Muscle of back (tissue), 13 donors: ENCODE measurements around the gene FAHD1. TPM values are rescaled to one million over a fixed set of nuclear protein-coding genes. Genes with fewer than 3 reads are reported as not detected.
A peak's percentile ranks its signal among the peaks of the same experiment; 100 is the strongest.

Source experiments
- DNase-seq, 3 donors: peaks; one replicate each; pipeline versions ENCODE4 v3.0.0 to v3.0.0-alpha.2; 2013
- long read RNA-seq, 9 donors: transcript quantifications; one replicate each; lab custom pipeline, GENCODE V29; 2026
- polyA plus RNA-seq, 10 donors: library from polyadenylated mRNA; unstranded; fragments of 120-200 nt; gene quantifications; one replicate each; pipeline ENCODE4 v1.2.1, GENCODE V29; 2013; ENCODE audit not compliant: insufficient read length in 10 of 10

FAHD1 gene
- polyA plus RNA-seq: 10 to 100 TPM; 14.5 to 25.5 (median 18.7) TPM
- long read RNA-seq, donor 1, transcript FAHD1-203 (1 exons, 1,974 nt): major isoform, 9 of 9 reads
- long read RNA-seq, donor 1, partial matches to known transcripts: 0 of 9 reads
- long read RNA-seq, donor 1, other reads (novel, unspliced or antisense): 0 of 9 reads
- long read RNA-seq, donor 2, transcript FAHD1-203 (1 exons, 1,974 nt): major isoform, 19 of 20 reads
- long read RNA-seq, donor 2, partial matches to known transcripts: 0 of 20 reads
- long read RNA-seq, donor 2, other reads (novel, unspliced or antisense): 0 of 20 reads
- long read RNA-seq, donor 3: 0 reads
- long read RNA-seq, donor 4, transcript FAHD1-203 (1 exons, 1,974 nt): major isoform, 17 of 18 reads
- long read RNA-seq, donor 4, partial matches to known transcripts: 0 of 18 reads
- long read RNA-seq, donor 4, other reads (novel, unspliced or antisense): 0 of 18 reads
- long read RNA-seq, donor 5, transcript FAHD1-203 (1 exons, 1,974 nt): major isoform, 29 of 29 reads
- long read RNA-seq, donor 5, partial matches to known transcripts: 0 of 29 reads
- long read RNA-seq, donor 5, other reads (novel, unspliced or antisense): 0 of 29 reads
- long read RNA-seq, donor 6, transcript FAHD1-203 (1 exons, 1,974 nt): major isoform, 22 of 23 reads
- long read RNA-seq, donor 6, partial matches to known transcripts: 0 of 23 reads
- long read RNA-seq, donor 6, other reads (novel, unspliced or antisense): 0 of 23 reads
- long read RNA-seq, donor 7, transcript FAHD1-203 (1 exons, 1,974 nt): major isoform, 12 of 12 reads
- long read RNA-seq, donor 7, partial matches to known transcripts: 0 of 12 reads
- long read RNA-seq, donor 7, other reads (novel, unspliced or antisense): 0 of 12 reads
- long read RNA-seq, donor 8, transcript FAHD1-203 (1 exons, 1,974 nt): major isoform, 17 of 31 reads
- long read RNA-seq, donor 8, partial matches to known transcripts: 5 of 31 reads
- long read RNA-seq, donor 8, other reads (novel, unspliced or antisense): 9 of 31 reads
- long read RNA-seq, donor 9, partial matches to known transcripts: 0 of 2 reads
- long read RNA-seq, donor 9, other reads (novel, unspliced or antisense): 0 of 2 reads

DNA sequence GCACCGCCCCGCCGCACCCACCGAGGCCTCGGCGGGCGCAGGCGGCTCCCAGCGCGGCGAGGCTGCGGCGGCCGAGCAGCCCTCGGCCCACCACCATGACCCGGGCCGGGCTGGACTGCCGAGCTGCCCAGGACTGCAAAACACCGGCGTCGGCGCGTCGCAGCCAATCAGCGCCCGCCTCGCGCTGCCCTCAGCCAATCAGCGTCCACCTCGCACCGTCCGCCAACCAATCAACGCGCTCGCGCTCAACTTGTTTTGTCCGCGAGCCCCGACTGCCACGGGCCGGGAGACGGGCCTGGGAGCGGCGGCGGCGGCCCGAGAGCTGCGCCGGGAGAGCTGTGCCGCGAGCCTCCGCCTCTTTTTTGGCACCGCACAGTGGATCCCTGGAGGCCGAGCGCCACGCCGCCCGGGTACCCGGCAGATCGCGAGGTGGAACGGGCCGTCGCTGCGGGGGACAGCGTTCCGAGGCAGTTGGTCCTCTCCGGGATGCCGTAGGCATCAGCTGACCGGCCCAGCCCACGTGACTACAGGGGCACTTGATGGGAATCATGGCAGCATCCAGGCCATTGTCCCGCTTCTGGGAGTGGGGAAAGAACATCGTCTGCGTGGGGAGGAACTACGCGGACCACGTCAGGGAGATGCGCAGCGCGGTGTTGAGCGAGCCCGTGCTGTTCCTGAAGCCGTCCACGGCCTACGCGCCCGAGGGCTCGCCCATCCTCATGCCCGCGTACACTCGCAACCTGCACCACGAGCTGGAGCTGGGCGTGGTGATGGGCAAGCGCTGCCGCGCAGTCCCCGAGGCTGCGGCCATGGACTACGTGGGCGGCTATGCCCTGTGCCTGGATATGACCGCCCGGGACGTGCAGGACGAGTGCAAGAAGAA is at the start of gene FAHD1, which contains the start of gene HAGH:
TSS of gene FAHD1 (plus strand) at position 516 of the 883 bp plus-strand sequence. CDS start at position 549, 33 bp downstream.
TSS of gene HAGH (minus strand) at position 135 of the 883 bp plus-strand sequence. CDS start at position 97, 38 bp downstream.
- DNase-seq: peak; percentile 93 to 99 (median 97)

DNA sequence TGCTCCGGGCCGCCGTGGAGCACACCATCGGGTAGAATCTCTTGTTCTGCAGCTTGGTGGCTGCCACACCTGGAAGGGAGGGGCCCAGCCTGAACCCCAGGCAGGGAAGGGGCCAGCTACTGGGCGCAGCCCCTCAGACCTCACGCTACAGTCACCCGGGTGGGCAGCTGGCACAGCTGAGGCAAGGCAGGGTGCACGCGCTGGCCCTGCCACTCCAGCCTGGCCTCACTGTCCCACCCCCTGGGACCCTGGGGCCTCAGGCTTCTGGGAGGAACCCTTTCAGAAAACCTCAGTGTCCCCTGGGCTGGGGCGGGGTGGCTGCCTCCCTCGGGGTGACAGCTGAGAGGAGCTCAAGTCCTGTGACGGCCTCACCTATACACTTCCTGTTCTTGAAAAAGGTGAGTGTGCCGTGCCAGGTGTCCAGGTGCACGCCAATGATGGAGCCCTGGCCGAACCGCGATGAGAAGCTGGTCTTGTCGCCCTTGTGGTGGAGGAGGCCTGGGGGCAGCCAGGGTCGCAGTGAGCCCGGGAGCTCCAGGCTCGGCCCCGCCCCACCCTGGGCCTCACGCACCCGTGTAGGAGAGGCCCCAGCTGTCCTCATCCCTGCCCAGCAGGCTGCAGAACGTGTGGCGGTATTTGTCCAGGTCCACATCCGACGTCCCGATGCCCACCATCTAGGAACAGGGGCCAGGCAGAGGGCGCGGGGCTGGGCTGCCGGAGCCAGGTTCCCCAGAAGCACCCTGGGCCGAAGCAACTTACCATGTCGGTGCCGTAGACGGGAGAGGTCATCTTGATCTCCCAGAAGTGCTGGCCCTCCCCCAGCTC is 49.4 kb upstream of the FAHD1 start:
- no peak for DNase-seq

DNA sequence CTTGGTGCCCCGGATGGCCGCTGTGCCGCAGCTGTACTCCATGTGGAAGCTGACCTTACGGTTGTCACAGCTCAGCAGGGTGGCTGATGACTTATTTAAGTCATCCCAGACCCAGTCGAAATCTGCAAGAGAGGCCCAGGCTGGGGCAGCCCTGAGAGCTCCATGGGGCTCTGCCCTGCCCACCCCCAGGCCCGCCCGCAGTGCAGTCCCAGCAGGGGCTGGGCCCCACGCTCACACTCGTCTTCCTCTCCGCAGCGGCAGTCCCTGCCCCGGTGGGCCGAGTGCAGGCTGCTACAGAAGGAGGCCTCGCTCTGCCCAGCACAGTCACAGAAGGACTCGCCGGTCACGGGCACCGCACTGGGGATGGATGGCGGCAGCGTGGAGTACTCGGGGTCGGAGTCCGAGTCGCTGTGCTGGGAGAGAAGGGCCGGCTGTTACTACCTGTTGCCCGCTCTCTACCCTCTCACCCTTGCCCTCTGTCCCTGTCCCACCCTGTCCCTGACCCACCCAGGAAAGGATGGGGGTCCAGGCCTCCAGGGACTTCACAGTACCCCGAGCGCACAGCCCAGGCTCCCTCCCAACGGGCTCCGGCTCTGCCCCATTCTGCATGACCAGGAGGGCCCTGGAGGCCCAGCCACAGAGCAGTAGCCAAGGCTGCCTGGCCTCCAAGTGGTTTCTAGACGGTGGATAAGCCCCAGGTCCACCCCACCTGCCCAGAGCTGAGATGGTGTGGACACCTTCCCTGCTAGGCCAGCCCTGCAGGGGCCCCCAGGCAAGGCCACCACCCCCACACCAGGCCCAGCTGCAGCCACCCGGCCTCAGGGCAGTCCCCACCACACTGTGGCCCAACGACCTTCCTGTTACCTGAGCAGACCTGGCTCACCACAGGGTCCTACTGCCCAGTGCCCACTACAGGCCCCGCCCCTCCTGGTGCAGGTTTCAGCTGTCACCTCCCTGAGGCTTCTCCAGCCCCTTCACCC is 48.5 kb upstream of the FAHD1 start:
- no peak for DNase-seq

DNA sequence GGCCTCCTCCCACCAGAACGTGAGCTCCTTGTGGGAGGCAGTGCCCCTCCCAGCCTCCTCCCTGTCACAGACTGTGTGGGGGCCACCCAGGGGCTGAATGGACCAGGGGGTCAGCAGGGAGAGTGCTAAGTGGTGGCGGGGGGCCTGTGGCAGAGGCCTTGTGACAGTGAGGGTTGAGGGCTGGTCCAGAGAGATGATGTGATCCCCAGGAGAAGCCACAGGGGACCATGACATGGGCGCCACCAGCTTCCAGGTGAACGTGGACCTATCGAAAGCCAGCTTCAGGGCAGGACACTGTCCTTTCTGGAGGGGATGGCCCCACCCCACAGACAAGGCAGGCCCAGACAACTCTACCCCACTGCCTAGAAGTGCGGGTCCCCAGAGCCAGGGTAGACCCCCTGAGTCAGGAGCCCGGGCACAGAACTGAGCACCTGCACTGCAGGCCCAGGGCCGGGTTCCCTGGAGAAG is 47.7 kb upstream of the FAHD1 start:
- no peak for DNase-seq

DNA sequence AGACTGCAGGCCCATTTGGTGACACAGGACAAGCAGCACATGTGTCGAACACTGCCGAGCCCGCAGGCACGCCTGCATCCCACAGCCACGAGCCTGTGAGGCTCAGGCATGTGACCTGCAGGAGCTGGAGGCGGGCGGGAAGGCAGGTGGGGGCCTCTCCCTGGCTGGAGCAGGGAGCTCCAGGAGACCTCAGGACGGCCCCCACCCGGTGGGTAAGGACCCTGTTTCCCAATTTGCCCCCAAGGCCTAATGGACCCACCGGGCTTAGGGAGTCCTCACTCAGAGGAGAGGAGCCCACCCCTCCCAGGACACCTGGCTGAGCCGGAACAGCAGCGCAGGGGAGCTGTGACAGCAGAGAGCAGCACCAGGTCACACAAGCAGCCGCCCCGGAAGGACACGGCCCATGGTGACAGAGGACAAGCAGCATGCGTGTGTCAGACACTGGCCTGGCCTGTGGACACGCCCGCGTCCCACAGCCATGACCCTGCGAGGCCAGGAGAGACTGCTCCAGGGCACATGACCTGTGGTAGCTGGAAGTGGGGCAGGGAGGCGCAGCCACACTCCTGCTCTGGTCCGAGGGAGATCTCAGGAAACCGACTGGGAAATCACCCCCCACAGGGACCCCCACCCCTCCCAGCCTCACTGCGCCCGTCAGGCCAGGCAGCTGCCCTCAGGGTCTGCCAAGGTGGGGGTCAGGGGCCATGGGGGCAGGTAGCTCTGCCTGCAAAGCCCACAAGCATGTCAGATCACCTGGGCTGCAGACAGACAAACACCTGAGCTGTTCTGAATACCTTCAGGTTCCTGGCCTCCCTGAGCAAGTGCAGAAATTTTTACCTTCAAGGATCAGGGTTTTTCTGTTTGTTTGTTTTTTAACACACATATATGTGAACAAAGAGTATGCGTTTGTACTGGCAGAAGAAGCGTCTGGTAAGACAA is 47.0 kb upstream of the FAHD1 start:
- DNase-seq: no peak

DNA sequence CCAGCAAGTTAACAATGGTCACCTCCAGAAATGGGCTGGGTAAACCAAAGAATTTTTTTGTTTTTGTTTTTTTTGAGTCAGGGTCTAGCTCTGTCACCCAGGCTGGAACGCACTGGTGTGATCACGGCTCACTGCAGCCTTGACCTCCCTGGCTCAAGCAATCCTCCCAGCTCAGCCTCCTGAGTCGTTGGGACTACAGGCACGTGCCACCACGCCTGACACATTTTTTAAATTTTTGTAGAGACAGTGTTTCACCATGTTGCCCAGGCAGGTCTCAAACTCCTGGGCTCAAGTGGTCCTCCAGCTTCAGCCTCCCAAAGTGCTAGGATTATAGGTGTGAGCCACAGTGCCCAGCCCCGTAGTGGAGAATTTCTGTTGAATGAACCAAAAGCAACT is 46.3 kb upstream of the FAHD1 start:
- no peak for DNase-seq

DNA sequence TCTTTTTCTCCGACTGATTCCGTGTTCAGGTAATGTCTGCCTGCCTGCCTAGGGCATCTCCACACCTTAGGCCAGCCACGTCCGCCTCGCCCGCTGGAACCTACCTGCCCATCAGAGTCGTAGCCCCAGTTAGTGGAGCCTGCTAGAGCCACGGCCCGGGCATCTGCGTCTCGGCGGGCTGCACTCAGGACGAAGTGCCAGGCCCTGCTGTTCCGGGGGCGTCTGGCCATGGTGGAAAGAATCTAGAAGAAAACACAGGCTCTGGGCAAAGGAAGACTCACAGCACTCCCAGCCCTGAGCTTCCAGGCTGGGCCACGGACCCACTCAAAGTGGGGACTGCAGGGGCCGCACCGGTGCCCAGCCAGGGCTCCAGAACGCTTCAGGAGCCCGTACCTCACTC is 45.8 kb upstream of the FAHD1 start:
- no peak for DNase-seq

DNA sequence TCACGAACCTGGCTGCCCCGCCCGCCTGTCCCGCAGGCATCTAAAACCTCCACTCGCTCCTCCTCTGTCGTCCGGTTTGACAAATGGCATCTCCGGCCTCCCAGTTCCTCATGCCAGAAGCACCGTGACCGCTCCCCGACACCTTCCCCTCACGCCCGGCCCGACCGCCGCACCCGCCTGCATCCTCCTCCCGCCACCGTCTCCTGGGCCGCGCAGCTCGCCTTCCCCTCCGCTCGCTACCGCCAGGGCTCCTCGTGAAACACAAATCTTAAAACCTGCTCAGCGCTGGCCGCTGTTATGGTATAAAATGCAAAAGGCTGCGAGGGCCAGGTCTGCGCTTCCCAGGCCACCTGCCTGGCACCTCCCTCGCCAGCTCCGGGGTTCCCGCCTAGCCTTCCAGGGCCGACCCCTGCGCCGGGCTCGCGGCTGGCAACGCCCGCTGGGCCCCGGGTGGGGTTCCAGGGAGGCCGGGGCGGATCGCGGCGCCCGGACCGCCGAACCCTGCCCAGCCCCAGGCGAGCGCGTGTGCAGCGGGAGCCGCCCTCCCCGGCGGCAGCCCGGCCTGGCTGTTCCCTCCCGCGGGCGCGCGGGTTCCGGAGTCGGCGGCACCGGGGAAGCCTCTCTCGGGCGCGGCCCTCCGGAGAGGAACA is 45.1 kb upstream of the FAHD1 start:
- peak in 1 of 3 donors; percentile 52 for DNase-seq

DNA sequence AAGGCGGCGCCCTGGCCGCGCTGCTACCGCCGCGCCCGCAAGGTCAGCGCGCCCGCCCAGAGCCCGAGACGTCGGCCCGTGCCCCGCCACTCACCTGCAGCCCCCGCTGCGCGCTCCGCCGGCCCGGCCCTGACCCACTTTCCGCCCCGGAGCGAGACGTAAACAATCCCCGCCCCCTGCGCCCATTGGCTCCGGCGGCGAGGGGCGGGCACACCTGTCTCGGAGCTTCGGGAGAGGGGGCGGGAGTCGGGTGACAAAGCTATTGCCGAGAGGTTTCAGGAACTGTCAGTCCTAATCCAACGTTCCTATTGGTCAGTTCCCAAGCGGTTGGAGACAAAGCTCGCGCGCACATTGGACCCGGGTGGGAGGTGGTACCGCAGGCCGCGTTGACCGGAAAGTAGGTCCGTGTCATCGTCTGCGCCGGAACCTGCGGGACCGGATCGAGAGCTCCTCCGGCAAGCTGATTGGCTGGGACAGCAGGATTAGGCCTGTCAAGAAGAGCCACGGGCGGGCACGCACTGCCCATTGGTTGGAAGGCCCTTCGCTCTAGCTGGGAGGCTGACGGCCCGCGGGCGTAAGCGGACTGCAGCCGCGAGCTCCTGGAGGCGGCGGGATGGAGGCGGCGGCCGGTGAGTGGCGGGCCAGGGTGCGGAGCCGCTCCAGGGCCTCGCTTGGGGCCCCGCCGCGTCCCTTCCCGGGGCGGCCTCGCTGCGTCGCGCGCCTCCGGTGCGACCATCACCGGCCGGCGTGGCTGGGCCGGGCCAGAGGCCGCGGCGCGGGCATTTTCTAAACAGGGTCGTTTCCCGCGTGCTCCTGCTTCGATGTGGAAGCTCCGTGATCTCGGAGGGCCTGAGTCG is 44.4 kb upstream of the FAHD1 start, which contains the start of the genes NUBP2 and SPSB3:
TSS of gene NUBP2 (plus strand) at position 553 of the 857 bp plus-strand sequence. CDS start at position 614, 61 bp downstream.
TSS of gene SPSB3 (minus strand) at position 164 of the 857 bp plus-strand sequence. CDS start 1,088 bp downstream, outside the sequence.
- peak; percentile 100 for DNase-seq

DNA sequence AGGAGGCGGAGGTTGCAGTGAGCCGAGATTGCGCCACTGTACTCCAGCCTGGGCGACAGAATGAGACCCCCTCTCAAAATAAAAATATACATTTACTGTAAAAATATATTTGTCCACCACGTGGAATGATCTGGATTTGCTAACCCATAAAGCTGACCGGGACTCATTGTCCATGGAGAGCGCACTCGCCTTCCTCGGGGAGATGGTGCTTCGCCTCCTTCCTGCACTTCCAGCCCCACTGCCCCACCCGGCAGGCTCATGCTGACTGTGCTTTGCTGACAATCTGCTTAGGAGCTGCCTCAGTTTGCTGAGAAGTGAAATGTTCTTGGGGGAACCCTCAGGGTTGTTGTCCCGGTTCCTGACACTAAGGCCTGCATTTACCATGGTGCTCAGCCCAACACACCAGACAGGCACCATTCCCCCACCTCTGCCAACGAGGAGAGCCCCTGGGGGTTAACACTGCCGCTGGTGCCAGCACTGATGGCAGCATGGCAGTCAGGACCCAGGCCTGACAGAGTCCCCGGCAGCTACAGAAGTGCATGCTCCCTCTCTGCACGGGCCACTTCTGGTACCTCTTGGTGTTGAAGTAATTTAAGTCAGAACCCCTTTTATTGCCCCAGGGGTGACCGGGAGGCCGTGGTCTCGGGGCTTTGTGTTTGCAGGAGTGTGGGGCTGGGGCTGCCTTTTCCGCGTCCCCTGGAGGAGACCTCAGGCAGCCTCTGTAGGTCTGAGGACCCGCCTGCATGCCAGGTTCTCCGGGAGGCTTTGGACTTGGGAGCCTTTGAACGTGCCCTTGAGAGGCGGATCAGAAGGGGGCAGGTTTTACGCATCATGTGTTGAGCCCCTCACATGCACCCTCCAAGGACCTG is 41.8 kb upstream of the FAHD1 start:
- peak in 1 of 3 donors; percentile 0 for DNase-seq

DNA sequence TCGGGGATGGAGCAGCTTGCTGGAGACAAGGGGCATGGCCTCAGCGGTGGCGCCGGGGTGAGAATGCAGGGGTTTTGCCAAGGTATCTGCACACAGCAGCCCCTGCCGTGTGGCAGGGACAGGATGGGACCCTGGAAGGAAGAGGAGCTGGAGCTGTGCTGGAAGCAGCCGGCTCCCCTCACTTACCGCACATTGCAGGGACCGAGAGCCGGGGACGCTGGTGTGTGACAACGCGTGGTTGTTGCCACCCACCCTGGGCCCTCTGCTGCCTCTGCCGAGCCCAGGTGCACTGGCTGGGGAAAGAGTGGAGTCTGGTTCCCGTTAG is 41.2 kb upstream of the FAHD1 start:
- no peak for DNase-seq

DNA sequence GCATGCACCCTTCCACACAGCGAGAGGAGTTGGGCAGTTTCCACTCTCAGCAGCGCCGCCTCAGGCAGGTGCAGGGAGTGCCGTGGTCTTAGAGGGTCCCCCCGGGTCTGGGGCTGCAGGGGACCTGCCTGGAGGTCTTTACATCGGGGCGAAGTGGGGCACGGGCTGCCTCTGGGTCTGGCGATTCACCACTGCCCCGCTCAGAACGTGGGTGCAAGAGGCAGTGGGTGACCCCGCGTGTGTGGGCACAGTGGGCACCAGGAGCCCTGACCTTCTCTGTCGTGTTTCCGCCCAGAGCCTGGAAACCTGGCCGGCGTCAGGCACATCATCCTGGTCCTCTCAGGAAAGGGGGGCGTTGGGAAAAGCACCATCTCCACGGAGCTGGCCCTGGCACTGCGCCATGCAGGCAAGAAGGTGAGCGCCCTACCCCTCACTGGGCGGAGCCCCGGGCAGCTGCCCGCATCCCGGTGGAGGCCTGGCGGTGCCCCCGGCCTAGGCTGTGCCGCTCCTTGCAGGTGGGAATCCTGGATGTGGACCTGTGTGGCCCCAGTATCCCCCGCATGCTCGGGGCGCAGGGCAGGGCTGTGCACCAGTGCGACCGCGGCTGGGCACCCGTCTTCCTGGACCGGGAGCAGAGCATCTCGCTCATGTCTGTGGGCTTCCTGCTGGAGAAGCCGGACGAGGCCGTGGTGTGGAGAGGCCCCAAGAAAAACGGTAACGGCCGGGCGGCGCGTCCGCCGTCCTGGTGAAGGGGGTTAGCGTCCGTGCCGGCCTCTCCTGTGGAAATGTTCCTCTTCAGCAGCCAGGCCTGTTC is 40.6 kb upstream of the FAHD1 start:
- peak in 1 of 3 donors; percentile 0 for DNase-seq

DNA sequence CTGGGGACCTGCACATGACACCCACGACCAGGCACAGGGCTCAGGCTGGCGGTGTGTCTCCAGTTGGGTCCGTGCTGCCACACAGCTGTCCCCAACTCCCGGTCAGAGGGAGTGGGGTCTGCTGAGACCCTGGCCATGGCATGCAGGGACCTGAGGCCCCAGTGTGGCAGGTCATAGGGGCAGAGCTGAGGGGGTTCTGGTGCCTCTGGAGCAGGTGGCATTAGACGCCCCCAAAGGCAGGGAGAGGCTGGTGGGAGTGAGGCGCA is 40.0 kb upstream of the FAHD1 start:
- DNase-seq: no peak
